Neural cell (in vitro differentiated cells): Measurements from ENCODE around the gene CHIA. TPM values are rescaled to one million over a fixed set of nuclear protein-coding genes. Genes with fewer than 3 reads are reported as not detected.

Experiments used
- H2AFZ ChIP-seq: fragments of 200-600, 300-800 bp; sonication (generic), shearing (Covaris generic); 2 replicates; pipeline ENCODE4 v1.6.0; 2014; ENCODE audit warnings: low read depth, mild to moderate bottlenecking, antibody characterized with exemption, low read length, moderate library complexity
- H3F3A ChIP-seq: fragments of 200-600 bp; shearing (Covaris generic); 2 replicates; pipeline ENCODE4 v1.6.1; 2016; ENCODE audit warnings: mild to moderate bottlenecking, moderate library complexity, mixed read lengths, antibody characterized with exemption, low read length; ENCODE audit not compliant: insufficient read depth, poor library complexity, severe bottlenecking
- H3K27ac ChIP-seq: fragments of 200-600, 300-800 bp; sonication (generic), shearing (Covaris generic); 2 replicates; pipeline ENCODE4 v1.5.1; 2014; ENCODE audit warnings: mild to moderate bottlenecking, low read length, moderate library complexity
- H3K27me3 ChIP-seq: fragments of 300-800, 200-600 bp; sonication (generic), shearing (Covaris generic); 2 replicates; pipeline ENCODE4 v1.6.0; 2014; ENCODE audit warnings: mild to moderate bottlenecking, low read depth, low read length, moderate library complexity; ENCODE audit not compliant: insufficient read depth
- H3K36me3 ChIP-seq: fragments of 300-800, 200-600 bp; sonication (generic), shearing (Covaris generic); 2 replicates; pipeline ENCODE4 v1.5.1; 2014; ENCODE audit warnings: mild to moderate bottlenecking, antibody characterized with exemption, low read length, moderate library complexity; ENCODE audit not compliant: insufficient read depth
- H3K4me2 ChIP-seq: fragments of 300-800, 200-600 bp; sonication (generic), shearing (Covaris generic); 2 replicates; pipeline ENCODE4 v1.6.0; 2014; ENCODE audit warnings: mild to moderate bottlenecking, low read length
- H3K4me3 ChIP-seq: fragments of 300-800, 200-600 bp; sonication (generic), shearing (Covaris generic); 2 replicates; pipeline ENCODE4 v1.5.1; 2014; ENCODE audit warnings: mild to moderate bottlenecking, low read length, moderate library complexity
- H3K79me2 ChIP-seq: fragments of 200-600 bp; shearing (Covaris generic); replicated peaks from 2 replicates; pipeline ENCODE4 v1.6.0; 2014; ENCODE audit warnings: mild to moderate bottlenecking, low read length, moderate library complexity; ENCODE audit not compliant: insufficient read depth
- H3K9ac ChIP-seq: fragments of 300-800, 200-600 bp; sonication (generic), shearing (Covaris generic); 2 replicates; pipeline ENCODE4 v1.6.1; 2016; ENCODE audit warnings: mild to moderate bottlenecking, low read length, mixed read lengths
- H3K9me2 ChIP-seq: fragments of 200-600 bp; shearing (Covaris generic); 2 replicates; pipeline ENCODE4 v1.6.1; 2016; ENCODE audit warnings: mild to moderate bottlenecking, low read length, mixed read lengths; ENCODE audit not compliant: insufficient read depth
- H3K9me3 ChIP-seq: fragments of 200-600, 300-800 bp; sonication (generic), shearing (Covaris generic); 2 replicates; pipeline ENCODE4 v1.6.1; 2016; ENCODE audit warnings: mild to moderate bottlenecking, mixed run types, low read length, moderate library complexity, mixed read lengths
- H4K20me1 ChIP-seq: fragments of 200-600 bp; shearing (Covaris generic); 2 replicates; pipeline ENCODE4 v1.6.1; 2016; ENCODE audit warnings: mild to moderate bottlenecking, mixed run types; ENCODE audit not compliant: insufficient read depth
- CTCF ChIP-seq: fragments of 450-650 bp; IDR thresholded peaks from 2 replicates; pipeline ENCODE4 v1.5.1; 2014; ENCODE audit warnings: antibody characterized with exemption, mild to moderate bottlenecking, moderate library complexity; ENCODE audit not compliant: poor library complexity, severe bottlenecking
- EP300 ChIP-seq: fragments of 450-650 bp; conservative IDR thresholded peaks from 2 replicates; pipeline ENCODE4 v1.6.1; 2014; ENCODE audit warnings: antibody characterized with exemption, mild to moderate bottlenecking, moderate library complexity; ENCODE audit not compliant: poor library complexity, severe bottlenecking
- EZH2 ChIP-seq: fragments of 200-600, 300-800 bp; shearing (Covaris generic), sonication (generic); IDR thresholded peaks from 2 replicates; pipeline ENCODE4 v1.6.1; 2014; ENCODE audit warnings: antibody characterized with exemption, low read length, borderline replicate concordance, mild to moderate bottlenecking; ENCODE audit not compliant: insufficient read depth, poor library complexity, severe bottlenecking
- MXI1 ChIP-seq: fragments of 450-650 bp; conservative IDR thresholded peaks from 2 replicates; pipeline ENCODE4 v1.6.1; 2014; ENCODE audit warnings: antibody characterized with exemption, mild to moderate bottlenecking; ENCODE audit not compliant: poor library complexity, severe bottlenecking
- POLR2AphosphoS5 ChIP-seq: IDR thresholded peaks from 2 replicates; pipeline ENCODE4 v1.6.1; 2012
- RAD21 ChIP-seq: fragments of 450-650 bp; conservative IDR thresholded peaks from 2 replicates; pipeline ENCODE4 v1.6.1; 2014; ENCODE audit warnings: antibody characterized with exemption, mild to moderate bottlenecking, moderate library complexity
- REST ChIP-seq: IDR thresholded peaks from 2 replicates; pipeline ENCODE4 v1.6.1; 2012; ENCODE audit warnings: borderline replicate concordance
- SMC3 ChIP-seq: fragments of 450-650 bp; conservative IDR thresholded peaks from 2 replicates; pipeline ENCODE4 v1.6.1; 2014; ENCODE audit warnings: antibody characterized with exemption, mild to moderate bottlenecking, moderate library complexity; ENCODE audit not compliant: poor library complexity
- TAF1 ChIP-seq: IDR thresholded peaks from 2 replicates; pipeline ENCODE4 v1.6.1; 2012; ENCODE audit warnings: low read depth
- polyA plus RNA-seq: library from polyadenylated mRNA; depleted of rRNA; stranded (reverse); fragments of >200 nt; gene quantifications from 2 replicates; pipeline ENCODE4 v1.2.3, GENCODE V29; 2014

CHIA gene
- polyA plus RNA-seq, 1 donor from 2014 or later: not detected

GRCh38 chr1:111323231-111323630 is 32.6 kb downstream of the CHIA start:
- Histone ChIP-seq H3K9ac (no peak overlapping the region), H3K9me3 (no peaks in the 10 kb centered on the region), H3K9me2 (no peaks in the 10 kb centered on the region), H2AFZ (no peak overlapping the region), H3K27me3 (no peaks in the 10 kb centered on the region), H3K36me3 (no peaks in the 10 kb centered on the region), H3F3A (no peaks in the 10 kb centered on the region), H3K27ac (no peak overlapping the region), H4K20me1 (no peaks in the 10 kb centered on the region), H3K4me2 (no peak overlapping the region), H3K4me3 (no peak overlapping the region), H3K79me2 (no peaks in the 10 kb centered on the region)
- no peak for TF ChIP-seq EZH2
- TF ChIP-seq POLR2AphosphoS5: no peak
- TF ChIP-seq EP300: no peak
- TF ChIP-seq SMC3: no peak
- TF ChIP-seq CTCF: no peak
- TF ChIP-seq TAF1: no peak
- no peak for TF ChIP-seq RAD21
- no peak for TF ChIP-seq REST
- no peak for TF ChIP-seq MXI1

DNA sequence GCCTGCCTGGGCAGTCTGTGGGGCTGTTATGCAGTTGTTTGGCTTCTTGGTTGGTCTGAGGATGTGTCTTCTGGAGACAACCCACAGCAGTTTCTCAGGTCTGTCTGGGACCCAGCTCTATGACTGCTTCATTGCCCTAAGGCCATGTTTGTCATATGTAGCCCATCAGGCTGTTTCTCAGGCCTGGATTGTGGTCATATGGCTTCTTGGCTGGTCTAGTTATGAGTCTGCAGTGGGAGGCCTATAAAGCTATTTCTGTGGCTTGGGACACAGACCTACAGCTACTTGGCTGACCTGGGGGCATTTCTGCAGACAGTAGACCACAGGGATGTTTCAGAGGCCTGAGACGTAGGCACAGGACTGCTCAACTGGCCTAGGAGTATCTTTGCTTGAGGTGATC is 41.5 kb downstream of the CHIA start:
- Histone ChIP-seq H3K9me3 (no peaks in the 10 kb centered on the region), H2AFZ (no peak overlapping the region), H3K4me2 (no peak overlapping the region), H3K9ac (no peak overlapping the region), H3K9me2 (no peaks in the 10 kb centered on the region), H3K4me3 (no peak overlapping the region), H3K27ac (no peak overlapping the region), H4K20me1 (no peaks in the 10 kb centered on the region), H3K27me3 (no peaks in the 10 kb centered on the region), H3F3A (no peaks in the 10 kb centered on the region), H3K79me2 (no peaks in the 10 kb centered on the region), H3K36me3 (no peaks in the 10 kb centered on the region)
- TF ChIP-seq SMC3 (no peak), MXI1 (no peak), EZH2 (no peak), POLR2AphosphoS5 (no peak), REST (no peak), RAD21 (no peak), CTCF (no peak), EP300 (no peak), TAF1 (no peak)
